BE2C (cell line): ENCODE measurements around the gene MXD1.

ENCODE experiments used
- DNase-seq: peaks from one replicate; pipeline ENCODE4 v3.0.0-alpha.2; 2020
- H3K27me3 ChIP-seq: fragments of 250-450 bp; sonication (Bioruptor Pico); 2 replicates; pipeline ENCODE4 v1.5.1; 2020; ENCODE audit warnings: mild to moderate bottlenecking
- H3K36me3 ChIP-seq: fragments of 250-450 bp; sonication (Bioruptor Pico); 2 replicates; pipeline ENCODE4 v1.5.1; 2020; ENCODE audit warnings: mild to moderate bottlenecking
- H3K4me1 ChIP-seq: fragments of 250-450 bp; sonication (Bioruptor Pico); 2 replicates; pipeline ENCODE4 v1.5.1; 2020
- H3K4me3 ChIP-seq: 2 replicates; pipeline ENCODE4 v1.5.1; 2011; ENCODE audit warnings: low read depth, low read length
- H3K9me3 ChIP-seq: fragments of 250-450 bp; sonication (Bioruptor Pico); 2 replicates; pipeline ENCODE4 v1.5.1; 2020
- CTCF ChIP-seq: IDR thresholded peaks from 2 replicates; pipeline ENCODE4 v1.5.1; 2012; ENCODE audit warnings: mild to moderate bottlenecking, low read depth, low read length

The MXD1 gene

GRCh38 chr2:69939722-69940121, 24.8 kb downstream of the MXD1 start:
- Histone ChIP-seq H3K27me3 (no peaks in the 10 kb centered on the region), H3K9me3 (no peaks in the 10 kb centered on the region), H3K4me1 (no peaks in the 10 kb centered on the region), H3K4me3 (no peak overlapping the region), H3K36me3 (no peaks in the 10 kb centered on the region)
- no peak for TF ChIP-seq CTCF
- DNase-seq: no peak

GRCh38 chr2:69940691-69941090, 25.8 kb downstream of the MXD1 start:
- H3K9me3 ChIP-seq: no peaks in the 10 kb centered on the region
- DNase-seq: no peak
- no peak overlapping the region for H3K4me3 ChIP-seq
- H3K36me3 ChIP-seq: no peaks in the 10 kb centered on the region
- no peaks in the 10 kb centered on the region for H3K27me3 ChIP-seq
- TF ChIP-seq CTCF: no peak
- H3K4me1 ChIP-seq: no peaks in the 10 kb centered on the region

GRCh38 chr2:69943000-69943842, 28.3 kb downstream of the MXD1 start:
- DNase-seq: no peak
- TF ChIP-seq CTCF: no peak
- Histone ChIP-seq H3K4me1 (no peaks in the 10 kb centered on the region), H3K36me3 (no peaks in the 10 kb centered on the region), H3K27me3 (no peaks in the 10 kb centered on the region), H3K4me3 (no peak overlapping the region), H3K9me3 (no peaks in the 10 kb centered on the region)

GRCh38 chr2:69943843-69944525, 29.1 kb downstream of the MXD1 start:
- no peak for TF ChIP-seq CTCF
- no peaks in the 10 kb centered on the region for H3K4me1 ChIP-seq
- no peaks in the 10 kb centered on the region for H3K36me3 ChIP-seq
- H3K27me3 ChIP-seq: no peaks in the 10 kb centered on the region
- DNase-seq: no peak
- H3K9me3 ChIP-seq: no peaks in the 10 kb centered on the region
- H3K4me3 ChIP-seq: no peak overlapping the region

GRCh38 chr2:69944756-69945155, 29.8 kb downstream of the MXD1 start:
- no peaks in the 10 kb centered on the region for H3K4me1 ChIP-seq
- H3K27me3 ChIP-seq: no peaks in the 10 kb centered on the region
- no peak for DNase-seq
- H3K4me3 ChIP-seq: no peak overlapping the region
- H3K36me3 ChIP-seq: no peaks in the 10 kb centered on the region
- no peak for TF ChIP-seq CTCF
- no peaks in the 10 kb centered on the region for H3K9me3 ChIP-seq

- TF ChIP-seq CTCF: no peak
- no peak overlapping the region for H3K4me3 ChIP-seq
- H3K4me1 ChIP-seq: no peaks in the 10 kb centered on the region
- no peaks in the 10 kb centered on the region for H3K36me3 ChIP-seq
- no peaks in the 10 kb centered on the region for H3K27me3 ChIP-seq
- no peak for DNase-seq
- no peaks in the 10 kb centered on the region for H3K9me3 ChIP-seq
Observed at GRCh38 chr2:69945441-69945840, 30.5 kb downstream of the MXD1 start.
